SU-DHL-6 (cell line): ENCODE measurements around the gene COL23A1.

Experiments used
- H2AFZ ChIP-seq: fragments of 200-600 bp; sonication (generic); 2 replicates; pipeline ENCODE4 v1.6.1; 2014; ENCODE audit warnings: low read depth, mild to moderate bottlenecking, moderate library complexity, mixed read lengths, antibody characterized with exemption, low read length; ENCODE audit not compliant: severe bottlenecking
- H3F3A ChIP-seq: fragments of 200-600 bp; shearing (Covaris generic); 2 replicates; pipeline ENCODE4 v1.6.0; 2016; ENCODE audit warnings: antibody characterized with exemption, mild to moderate bottlenecking; ENCODE audit not compliant: insufficient read depth
- H3K27ac ChIP-seq: fragments of 200-600 bp; sonication (generic); 2 replicates; pipeline ENCODE4 v1.5.1; 2016; ENCODE audit warnings: low read depth, mild to moderate bottlenecking, low read length, moderate library complexity, mixed read lengths
- H3K27me3 ChIP-seq: fragments of 200-600 bp; sonication (generic), shearing (Covaris generic); 2 replicates; pipeline ENCODE4 v1.6.0; 2014; ENCODE audit warnings: mild to moderate bottlenecking, low read length
- H3K36me3 ChIP-seq: fragments of 200-600 bp; sonication (generic); 2 replicates; pipeline ENCODE4 v1.6.1; 2014; ENCODE audit warnings: mild to moderate bottlenecking, low read length, mixed read lengths
- H3K4me2 ChIP-seq: fragments of 300-600, 200-600 bp; shearing (Covaris generic), sonication (generic); 2 replicates; pipeline ENCODE4 v1.6.0; 2014; ENCODE audit warnings: low read length, low read depth, mild to moderate bottlenecking; ENCODE audit not compliant: poor library complexity, severe bottlenecking
- H3K4me3 ChIP-seq: fragments of 200-600 bp; sonication (generic); 2 replicates; pipeline ENCODE4 v1.5.1; 2014; ENCODE audit warnings: antibody characterized with exemption, low read length, mild to moderate bottlenecking, mixed read lengths; ENCODE audit not compliant: insufficient read depth, poor library complexity, severe bottlenecking
- H3K79me2 ChIP-seq: fragments of 200-600 bp; sonication (generic); 2 replicates; pipeline ENCODE4 v1.6.1; 2014; ENCODE audit warnings: mild to moderate bottlenecking, low read length, moderate library complexity; ENCODE audit not compliant: insufficient read depth
- H3K9ac ChIP-seq: fragments of 200-600 bp; sonication (generic); 2 replicates; pipeline ENCODE4 v1.7.0; 2014; ENCODE audit warnings: mild to moderate bottlenecking, low read length
- H3K9me2 ChIP-seq: fragments of 200-600 bp; sonication (generic); replicated peaks from 2 replicates; pipeline ENCODE4 v1.6.1; 2014; ENCODE audit warnings: low read length; ENCODE audit not compliant: insufficient read depth
- H3K9me3 ChIP-seq: fragments of 200-600 bp; sonication (generic); 2 replicates; pipeline ENCODE4 v1.6.1; 2014; ENCODE audit warnings: low read length, mixed read lengths; ENCODE audit not compliant: insufficient read depth
- H4K20me1 ChIP-seq: fragments of 200-600 bp; sonication (generic); 2 replicates; pipeline ENCODE4 v1.6.1; 2014; ENCODE audit warnings: low read depth, mild to moderate bottlenecking, antibody characterized with exemption, low read length, moderate library complexity, mixed read lengths
- EZH2phosphoT487 ChIP-seq: fragments of 200-600 bp; sonication (generic), shearing (Covaris generic); conservative IDR thresholded peaks from 2 replicates; pipeline ENCODE4 v1.6.1; 2018; ENCODE audit warnings: mild to moderate bottlenecking, antibody characterized with exemption, low read length, moderate library complexity, mixed read lengths
- TF ChIP-seq, protein P1 (sequence below): fragments of 200-600 bp; sonication (generic); IDR thresholded peaks from one replicate; pipeline ENCODE4 v1.5.1; 2017; ENCODE audit warnings: antibody characterized with exemption, mild to moderate bottlenecking, low read length, moderate library complexity; ENCODE audit not compliant: insufficient read depth, poor library complexity, severe bottlenecking

Gene COL23A1

DNA sequence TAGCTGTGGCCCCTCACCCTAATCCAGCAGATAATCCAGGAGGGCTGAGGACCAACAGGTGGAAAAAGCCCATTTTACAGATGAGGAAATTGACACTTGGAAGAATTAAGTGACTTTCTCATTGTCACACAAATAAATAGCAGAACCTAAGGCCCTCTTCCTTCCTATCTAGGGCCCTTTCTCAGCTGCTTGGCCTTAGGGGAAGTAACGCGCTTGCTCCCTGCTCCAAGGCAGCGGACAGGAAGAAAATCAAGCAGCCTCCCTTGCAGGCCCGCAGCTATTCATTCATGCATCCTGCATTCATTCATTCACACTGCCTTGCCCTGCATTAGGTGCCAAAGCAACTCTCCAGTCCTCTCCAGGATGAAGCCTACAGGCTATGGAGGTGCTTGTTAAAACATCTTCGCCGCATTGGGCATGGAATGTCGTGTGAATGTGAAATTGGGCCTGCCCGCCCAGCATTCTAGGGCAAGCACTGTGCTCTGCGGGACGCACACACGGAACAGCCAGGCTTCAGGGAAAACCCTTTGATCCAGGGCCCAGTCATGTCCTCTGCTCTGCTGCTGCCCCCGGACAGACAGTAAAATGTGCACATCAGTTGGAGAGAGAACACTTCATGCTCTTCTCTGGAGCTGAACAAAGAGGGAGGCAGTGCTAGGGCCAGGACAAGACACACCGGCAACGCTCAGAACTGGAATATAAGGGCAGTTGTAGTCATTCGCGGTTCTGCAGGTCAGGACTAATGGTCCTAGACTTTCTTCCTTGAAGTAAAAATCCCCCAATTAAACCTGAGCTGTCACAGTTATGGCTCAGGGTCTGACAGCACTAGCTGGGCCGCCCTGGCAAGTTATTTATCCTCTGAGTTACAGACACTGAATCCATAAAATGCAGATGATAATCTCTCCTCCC, 166.0 kb downstream of the COL23A1 start:
- H3K9ac ChIP-seq: no peak overlapping the region
- no peaks in the 10 kb centered on the region for H3F3A ChIP-seq
- no peaks in the 10 kb centered on the region for H3K9me3 ChIP-seq
- H3K27me3 ChIP-seq: no peaks in the 10 kb centered on the region
- H3K79me2 ChIP-seq: no peaks in the 10 kb centered on the region
- H3K36me3 ChIP-seq: no peaks in the 10 kb centered on the region
- H3K9me2 ChIP-seq: no peaks in the 10 kb centered on the region
- TF ChIP-seq, protein P1, sequence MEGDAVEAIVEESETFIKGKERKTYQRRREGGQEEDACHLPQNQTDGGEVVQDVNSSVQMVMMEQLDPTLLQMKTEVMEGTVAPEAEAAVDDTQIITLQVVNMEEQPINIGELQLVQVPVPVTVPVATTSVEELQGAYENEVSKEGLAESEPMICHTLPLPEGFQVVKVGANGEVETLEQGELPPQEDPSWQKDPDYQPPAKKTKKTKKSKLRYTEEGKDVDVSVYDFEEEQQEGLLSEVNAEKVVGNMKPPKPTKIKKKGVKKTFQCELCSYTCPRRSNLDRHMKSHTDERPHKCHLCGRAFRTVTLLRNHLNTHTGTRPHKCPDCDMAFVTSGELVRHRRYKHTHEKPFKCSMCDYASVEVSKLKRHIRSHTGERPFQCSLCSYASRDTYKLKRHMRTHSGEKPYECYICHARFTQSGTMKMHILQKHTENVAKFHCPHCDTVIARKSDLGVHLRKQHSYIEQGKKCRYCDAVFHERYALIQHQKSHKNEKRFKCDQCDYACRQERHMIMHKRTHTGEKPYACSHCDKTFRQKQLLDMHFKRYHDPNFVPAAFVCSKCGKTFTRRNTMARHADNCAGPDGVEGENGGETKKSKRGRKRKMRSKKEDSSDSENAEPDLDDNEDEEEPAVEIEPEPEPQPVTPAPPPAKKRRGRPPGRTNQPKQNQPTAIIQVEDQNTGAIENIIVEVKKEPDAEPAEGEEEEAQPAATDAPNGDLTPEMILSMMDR: no peak
- no peak for TF ChIP-seq EZH2phosphoT487
- H2AFZ ChIP-seq: no peak overlapping the region
- H3K4me3 ChIP-seq: no peak overlapping the region
- no peaks in the 10 kb centered on the region for H4K20me1 ChIP-seq
- no peak overlapping the region for H3K27ac ChIP-seq
- no peak overlapping the region for H3K4me2 ChIP-seq

DNA sequence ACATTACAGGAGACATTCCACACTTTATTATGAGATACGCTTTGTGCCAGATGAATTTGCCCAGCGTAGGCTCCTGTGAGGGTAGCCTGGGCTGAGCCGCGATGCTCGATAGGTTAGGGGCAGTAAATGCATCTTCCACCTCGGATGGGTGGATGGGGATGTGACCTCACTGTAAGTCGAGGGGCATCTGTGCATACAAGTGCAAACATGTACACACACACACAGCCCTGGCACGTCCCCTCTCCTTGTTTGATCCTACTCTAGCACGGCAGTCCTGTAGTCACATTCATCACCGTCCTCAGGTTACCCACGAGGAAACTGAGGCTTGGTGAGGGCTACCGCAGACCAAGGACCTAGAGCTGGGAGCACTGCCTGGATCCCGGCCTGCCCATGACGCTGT, 166.8 kb downstream of the COL23A1 start:
- Histone ChIP-seq H3K9ac (no peak overlapping the region), H2AFZ (no peak overlapping the region), H3K27me3 (no peaks in the 10 kb centered on the region), H3K9me2 (no peaks in the 10 kb centered on the region), H3K27ac (no peak overlapping the region), H3K4me2 (no peak overlapping the region), H3K79me2 (no peaks in the 10 kb centered on the region), H3K9me3 (no peaks in the 10 kb centered on the region), H3K4me3 (no peak overlapping the region), H4K20me1 (no peaks in the 10 kb centered on the region), H3F3A (no peaks in the 10 kb centered on the region), H3K36me3 (no peaks in the 10 kb centered on the region)
- no peak for TF ChIP-seq EZH2phosphoT487

DNA sequence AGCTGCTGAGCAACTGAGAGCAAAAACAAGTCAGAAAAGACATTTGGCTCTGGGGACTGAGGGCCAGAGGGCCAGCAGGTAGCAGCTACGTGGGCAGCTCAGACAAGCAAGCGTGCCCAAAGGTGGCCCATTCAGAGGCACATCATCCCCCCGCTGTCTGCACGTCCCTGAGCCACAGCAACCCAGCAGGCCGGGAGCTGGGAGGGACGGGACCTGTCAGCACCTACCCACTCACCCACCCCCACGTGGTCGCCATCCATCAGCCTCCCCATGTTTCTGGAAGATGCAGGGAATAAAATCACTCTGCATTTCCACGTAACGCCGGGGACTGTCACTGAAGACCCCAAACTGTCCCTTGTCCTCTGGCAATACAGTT, 167.8 kb downstream of the COL23A1 start:
- no peaks in the 10 kb centered on the region for H3K36me3 ChIP-seq
- no peak overlapping the region for H3K4me3 ChIP-seq
- no peaks in the 10 kb centered on the region for H3K79me2 ChIP-seq
- no peak overlapping the region for H2AFZ ChIP-seq
- no peaks in the 10 kb centered on the region for H3K27me3 ChIP-seq
- H3F3A ChIP-seq: no peaks in the 10 kb centered on the region
- no peak overlapping the region for H3K4me2 ChIP-seq
- no peaks in the 10 kb centered on the region for H4K20me1 ChIP-seq
- H3K27ac ChIP-seq: no peak overlapping the region
- TF ChIP-seq, protein P1: no peak
- no peak for TF ChIP-seq EZH2phosphoT487
- H3K9me2 ChIP-seq: no peaks in the 10 kb centered on the region
- H3K9ac ChIP-seq: no peak overlapping the region
- H3K9me3 ChIP-seq: no peaks in the 10 kb centered on the region

DNA sequence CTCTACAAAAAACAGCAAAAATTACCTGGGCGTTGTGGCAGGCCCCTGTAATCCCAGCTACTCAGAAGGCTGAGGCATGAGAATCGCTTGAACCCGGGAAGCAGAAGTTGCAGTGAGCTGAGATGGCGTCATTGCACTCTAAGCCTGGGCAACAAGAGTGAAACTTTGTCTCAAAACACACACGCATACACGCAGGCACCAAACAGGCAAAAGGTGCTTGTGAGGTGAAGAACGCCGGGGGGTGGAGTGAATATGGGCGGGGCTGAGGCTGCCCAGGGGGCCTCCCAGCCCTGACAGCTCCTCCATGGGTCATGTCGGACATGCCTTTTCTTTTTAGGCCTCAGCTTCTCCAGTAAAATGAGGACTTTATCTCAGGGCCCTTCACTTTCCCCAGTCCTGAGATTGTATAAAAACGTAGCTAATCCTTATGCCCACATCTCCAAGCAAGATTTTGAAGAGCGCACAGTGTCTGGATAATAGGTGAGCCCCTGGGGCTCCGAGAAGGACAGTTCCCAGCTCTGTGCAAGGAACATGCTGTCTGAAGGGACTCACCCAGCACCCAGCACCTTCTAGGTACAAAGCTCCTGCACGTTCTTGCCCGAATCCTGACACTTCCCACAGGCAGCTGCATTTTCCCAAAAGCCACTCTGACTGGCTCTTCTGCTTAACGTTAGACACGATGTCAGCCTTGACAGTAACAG, 168.3 kb downstream of the COL23A1 start:
- no peaks in the 10 kb centered on the region for H3K79me2 ChIP-seq
- H3K9me3 ChIP-seq: no peaks in the 10 kb centered on the region
- H3K9me2 ChIP-seq: no peaks in the 10 kb centered on the region
- no peak overlapping the region for H3K27ac ChIP-seq
- H3K36me3 ChIP-seq: no peaks in the 10 kb centered on the region
- H3F3A ChIP-seq: no peaks in the 10 kb centered on the region
- H2AFZ ChIP-seq: no peak overlapping the region
- H3K4me2 ChIP-seq: no peak overlapping the region
- no peaks in the 10 kb centered on the region for H3K27me3 ChIP-seq
- H3K4me3 ChIP-seq: no peak overlapping the region
- no peaks in the 10 kb centered on the region for H4K20me1 ChIP-seq
- TF ChIP-seq, protein P1: no peak
- no peak for TF ChIP-seq EZH2phosphoT487
- no peak overlapping the region for H3K9ac ChIP-seq
